CD14-positive monocyte (primary cell): ENCODE results near the gene GNG11. TPM values are rescaled to one million over a fixed set of nuclear protein-coding genes. Genes with fewer than 3 reads are reported as not detected.
"Not testable (repeated sequence)": the region's sequence is repeated elsewhere in the genome, so short reads cannot be mapped to it uniquely, and the experiment has no call there.

Experiments used
- DNase-seq, 3 donors: peaks; one replicate each; pipeline ENCODE4 v3.0.0-alpha.2; 2011 to 2022
- H2AFZ ChIP-seq: 2 replicates; pipeline ENCODE4 v1.6.0; 2012; ENCODE audit warnings: mild to moderate bottlenecking, low read depth, low read length, inconsistent platforms; ENCODE audit not compliant: insufficient read depth, poor library complexity, severe bottlenecking
- H3K27ac ChIP-seq, 2 donors: 1 replicate in 1 of 2; 2 replicates in 1 of 2; pipeline ENCODE4 v1.5.1; 2012 to 2013; ENCODE audit warnings: low read length in 2 of 2, control low read depth in 1 of 2, inconsistent platforms in 1 of 2, low read depth in 1 of 2, mild to moderate bottlenecking in 1 of 2
- H3K27me3 ChIP-seq, 2 donors: one replicate each; pipeline versions ENCODE4 v1.6.0 to v1.6.1; 2011 to 2013; ENCODE audit warnings: low read length in 2 of 2; ENCODE audit not compliant: control insufficient read depth in 2 of 2, insufficient read depth in 2 of 2
- H3K36me3 ChIP-seq, 2 donors: replicated peaks in 1 of 2; 1 replicate in 1 of 2; 2 replicates in 1 of 2; pipeline versions ENCODE4 v1.5.1 to v1.6.1; 2012 to 2013; ENCODE audit warnings: low read length in 2 of 2, control low read depth in 1 of 2, inconsistent platforms in 1 of 2, mild to moderate bottlenecking in 1 of 2; ENCODE audit not compliant: insufficient read depth in 2 of 2, control insufficient read depth in 1 of 2
- H3K4me1 ChIP-seq, 2 donors: 1 replicate in 1 of 2; 2 replicates in 1 of 2; pipeline versions ENCODE4 v1.5.1 to v1.6.1; 2012 to 2013; ENCODE audit warnings: low read length in 2 of 2, control low read depth in 1 of 2, inconsistent platforms in 1 of 2, mild to moderate bottlenecking in 1 of 2, moderate library complexity in 1 of 2; ENCODE audit not compliant: insufficient read depth in 2 of 2, control insufficient read depth in 1 of 2
- H3K4me2 ChIP-seq: replicated peaks from 2 replicates; pipeline ENCODE3; 2012; ENCODE audit warnings: low read length, moderate library complexity, mild to moderate bottlenecking; ENCODE audit not compliant: poor library complexity, severe bottlenecking; ENCODE audit errors: extremely low read depth
- H3K4me3 ChIP-seq, 3 experiments: fragments of 200-600 bp in 1 of 3; sonication (generic) in 1 of 3; replicated peaks in 1 of 3; 1 replicate in 2 of 3; 2 replicates in 1 of 3; pipeline ENCODE4 v1.5.1; 2011 to 2013; ENCODE audit warnings: low read length in 3 of 3, mild to moderate bottlenecking in 3 of 3, control low read depth in 2 of 3, low read depth in 2 of 3, inconsistent platforms in 1 of 3, moderate library complexity in 1 of 3
- H3K79me2 ChIP-seq: 2 replicates; pipeline ENCODE4 v1.6.0; 2012; ENCODE audit warnings: mild to moderate bottlenecking, control low read depth, inconsistent platforms, low read length, moderate library complexity; ENCODE audit not compliant: insufficient read depth
- H3K9ac ChIP-seq: 2 replicates; pipeline ENCODE4 v1.6.0; 2017; ENCODE audit warnings: low read length, mild to moderate bottlenecking; ENCODE audit not compliant: insufficient read depth, poor library complexity, severe bottlenecking
- H3K9me3 ChIP-seq, 2 donors: replicated peaks in 1 of 2; 1 replicate in 1 of 2; 2 replicates in 1 of 2; pipeline versions ENCODE4 v1.5.1 to v1.6.1; 2012 to 2013; ENCODE audit warnings: low read length in 2 of 2, control low read depth in 1 of 2; ENCODE audit not compliant: control insufficient read depth in 1 of 2, insufficient read depth in 1 of 2
- H4K20me1 ChIP-seq: 2 replicates; pipeline ENCODE4 v1.6.0; 2012; ENCODE audit warnings: mild to moderate bottlenecking, low read length, control low read depth, moderate library complexity; ENCODE audit not compliant: insufficient read depth
- H3K27ac Mint-ChIP-seq, 7 donors: one replicate each; pipeline ENCODE4 v1.8.0; 2020; ENCODE audit warnings: mild to moderate bottlenecking in 7 of 7, mixed read lengths in 7 of 7, moderate library complexity in 6 of 7, inconsistent platforms in 2 of 7
- H3K27me3 Mint-ChIP-seq, 3 donors: one replicate each; pipeline ENCODE4 v1.8.0; 2021 to 2022; ENCODE audit warnings: low read depth in 3 of 3, mild to moderate bottlenecking in 3 of 3, mixed read lengths in 3 of 3, moderate library complexity in 3 of 3, inconsistent platforms in 1 of 3
- H3K36me3 Mint-ChIP-seq, 2 donors: one replicate each; pipeline ENCODE4 v1.8.0; 2020; ENCODE audit warnings: mixed read lengths in 2 of 2, inconsistent platforms in 1 of 2, mild to moderate bottlenecking in 1 of 2
- H3K4me1 Mint-ChIP-seq: one replicate; pipeline ENCODE4 v1.8.0; 2020; ENCODE audit warnings: mild to moderate bottlenecking, mixed read lengths
- H3K4me3 Mint-ChIP-seq, 2 donors: one replicate each; pipeline ENCODE4 v1.8.0; 2020; ENCODE audit warnings: mild to moderate bottlenecking in 2 of 2, mixed read lengths in 2 of 2, moderate library complexity in 1 of 2
- H3K9me3 Mint-ChIP-seq, 7 donors: one replicate each; pipeline ENCODE4 v1.8.0; 2020 to 2022; ENCODE audit warnings: mixed read lengths in 7 of 7, mild to moderate bottlenecking in 6 of 7, moderate library complexity in 6 of 7, inconsistent platforms in 2 of 7
- CTCF ChIP-seq: fragments of 200-600 bp; IDR thresholded peaks from one replicate; pipeline ENCODE4 v1.8.0; 2022; ENCODE audit warnings: antibody characterized with exemption, mild to moderate bottlenecking
- WGBS: methylation state at CpG from one replicate; pipeline ENCODE4 v1.1.5; 2013; ENCODE audit warnings: missing lambda C conversion rate; ENCODE audit not compliant: insufficient coverage; 5-methylcytosine and 5-hydroxymethylcytosine counted together
- intact Hi-C, 2 donors: fragments of 100-400 bp; cut with micrococcal nuclease; formaldehyde crosslinking; loops; one replicate each; pipeline versions ENCODE4 v1.15.0 to v1.15.1; 2023
- polyA plus RNA-seq, 3 donors: library from polyadenylated mRNA; depleted of rRNA in 1 of 3; unstranded in 2 of 3; stranded (reverse) in 1 of 3; fragments of 300-500 nt in 2 of 3; fragments of >200 nt in 1 of 3; fragmentation: Illumina TruSeq in 2 of 3; gene quantifications; 1 replicate in 2 of 3; 2 replicates in 1 of 3; pipeline ENCODE4 v1.2.3, GENCODE V29; 2012 to 2021

GNG11 gene
- polyA plus RNA-seq, 3 donors = 1.0 to 1.6 TPM; not detected in 1

- WGBS = no CpG with 5 or more reads among the region's 3 CpGs
- Histone ChIP-seq H3K79me2 (no peaks in the 10 kb centered on the region), H3K4me2 (no peak within 1 kb of the TSS), H3K36me3 (no peaks in the 10 kb centered on the region), H2AFZ (no peak within 1 kb of the TSS), H3K27me3 (no peaks in the 10 kb centered on the region), H4K20me1 (no peaks in the 10 kb centered on the region), H3K9me3 (no peaks in the 10 kb centered on the region), H3K4me1 (no peaks in the 10 kb centered on the region), H3K9ac (no peak within 1 kb of the TSS), H3K27ac (no peak within 1 kb of the TSS), H3K4me3 (no peak within 1 kb of the TSS)
- Mint-ChIP-seq H3K27ac (no peak within 1 kb of the TSS), H3K4me1 (no peaks in the 10 kb centered on the region), H3K4me3 (no peak within 1 kb of the TSS), H3K27me3 (peaks cover 4 to 10% (median 5%) of the 10 kb centered on the region in 3 donors), H3K36me3 (no peaks in the 10 kb centered on the region), H3K9me3 (no peaks in the 10 kb centered on the region)
- intact Hi-C loops = no loop called here
- TF ChIP-seq CTCF = no peak
- no peak for DNase-seq
Measured at GRCh38 chr7:93906267-93906666, 15.3 kb upstream of the GNG11 start, which contains the start of gene GNGT1. Gene GNGT1, plus strand, starts transcription at chr7:93906567. Its CDS starts 180 bp downstream, at chr7:93906747.

- no peaks in the 10 kb centered on the region for H3K36me3 Mint-ChIP-seq
- no peak for TF ChIP-seq CTCF
- no peak overlapping the region for H3K4me2 ChIP-seq
Measured at GRCh38 chr7:93910076-93910994, 11.2 kb upstream of the GNG11 start.

GRCh38 chr7:93911242-93911641 lies 10.3 kb upstream of the GNG11 start:
- WGBS = no CpG with 5 or more reads among the region's 3 CpGs

More at GRCh38 chr7:93910076-93910994, 11.2 kb upstream of the GNG11 start:
- Histone ChIP-seq H3K79me2 (no peaks in the 10 kb centered on the region), H4K20me1 (no peaks in the 10 kb centered on the region), H3K9me3 (no peaks in the 10 kb centered on the region), H3K9ac (no peak overlapping the region), H3K36me3 (no peaks in the 10 kb centered on the region), H3K4me1 (no peaks in the 10 kb centered on the region), H3K27me3 (no peaks in the 10 kb centered on the region), H2AFZ (no peak overlapping the region), H3K27ac (no peak overlapping the region), H3K4me3 (no peak overlapping the region)
- H3K4me1 Mint-ChIP-seq = no peaks in the 10 kb centered on the region
- no peak for DNase-seq
- H3K9me3 Mint-ChIP-seq = no peaks in the 10 kb centered on the region
- no peak overlapping the region for H3K4me3 Mint-ChIP-seq
- H3K27ac Mint-ChIP-seq = no peak overlapping the region
- WGBS = no CpG with 5 or more reads among the region's 3 CpGs
- H3K27me3 Mint-ChIP-seq = peaks cover 1 to 8% (median 2%) of the 10 kb centered on the region in 3 donors
- intact Hi-C loops = no loop called here

More at GRCh38 chr7:93911242-93911641, 10.3 kb upstream of the GNG11 start:
- H3K27ac ChIP-seq, H3K4me1 Mint-ChIP-seq, H3K9me3 ChIP-seq, H3K27ac Mint-ChIP-seq, H3K4me2 ChIP-seq, H3K27me3 ChIP-seq, H3K4me3 Mint-ChIP-seq, H3K9me3 Mint-ChIP-seq, H3K36me3 ChIP-seq, H3K9ac ChIP-seq, H3K4me1 ChIP-seq, H2AFZ ChIP-seq, H3K27me3 Mint-ChIP-seq, H3K4me3 ChIP-seq, H3K79me2 ChIP-seq, intact Hi-C loops, H4K20me1 ChIP-seq, DNase-seq, H3K36me3 Mint-ChIP-seq: not testable (repeated sequence)
